Progenitor cell of endocrine pancreas (in vitro differentiated cells): ENCODE measurements around the gene CORO6. TPM values are rescaled to one million over a fixed set of nuclear protein-coding genes. Genes with fewer than 3 reads are reported as not detected.

Experiments used
- DNase-seq: peaks from one replicate; pipeline ENCODE4 v3.0.0; 2021; ENCODE audit warnings: low spot score; ENCODE audit not compliant: unreplicated experiment
- H3K27ac Mint-ChIP-seq: 2 replicates; pipeline ENCODE4 v1.8.0; 2021; ENCODE audit warnings: mild to moderate bottlenecking, moderate library complexity, mixed read lengths
- H3K27me3 Mint-ChIP-seq: 2 replicates; pipeline ENCODE4 v1.8.0; 2021; ENCODE audit warnings: mixed read lengths
- H3K36me3 Mint-ChIP-seq: 2 replicates; pipeline ENCODE4 v1.8.0; 2022; ENCODE audit warnings: mixed read lengths; ENCODE audit not compliant: insufficient read depth
- H3K4me1 Mint-ChIP-seq: 2 replicates; pipeline ENCODE4 v1.8.0; 2021; ENCODE audit warnings: low read depth, mixed read lengths
- H3K4me3 Mint-ChIP-seq: 2 replicates; pipeline ENCODE4 v1.8.0; 2021; ENCODE audit warnings: low read depth, mild to moderate bottlenecking, moderate library complexity, mixed read lengths
- H3K9me3 Mint-ChIP-seq: 2 replicates; pipeline ENCODE4 v1.8.0; 2021; ENCODE audit warnings: low read depth, mixed read lengths
- total RNA-seq: library from RNA; stranded (reverse); gene quantifications from 2 replicates; pipeline ENCODE4 v1.2.1, GENCODE V29; 2021
- TF ChIP-seq, protein P1 (sequence below): fragments of 200-600 bp; sonication (generic); IDR thresholded peaks from one replicate; pipeline ENCODE4 v1.5.0; 2021; ENCODE audit warnings: antibody characterized with exemption, mild to moderate bottlenecking; ENCODE audit not compliant: unreplicated experiment

Gene CORO6
- total RNA-seq, 1 donor from 2014 or later: not detected

DNA sequence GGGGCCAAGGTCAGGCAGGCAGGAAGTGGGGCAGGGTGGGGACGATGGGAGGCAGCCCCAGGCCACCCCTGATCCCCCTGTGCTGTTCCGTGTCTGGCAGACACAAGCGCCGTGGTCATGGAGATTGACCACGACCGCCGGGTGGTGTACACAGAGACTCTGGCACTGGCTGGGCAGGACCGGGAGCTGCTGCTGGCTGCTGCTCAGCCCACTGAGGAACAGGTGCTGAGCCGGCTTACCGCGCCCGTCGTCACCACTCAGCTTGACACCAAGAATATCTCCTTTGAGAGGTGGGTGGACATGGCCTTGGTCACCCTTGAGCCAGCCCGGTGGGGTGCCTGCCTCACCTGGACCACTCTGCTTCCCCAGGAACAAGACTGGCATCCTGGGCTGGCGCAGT lies 13.7 kb downstream of the CORO6 start:
- H3K9me3 Mint-ChIP-seq: no peaks in the 10 kb centered on the region
- no peaks in the 10 kb centered on the region for H3K4me1 Mint-ChIP-seq
- H3K27me3 Mint-ChIP-seq: peaks cover 13% of the 10 kb centered on the region
- no peak for DNase-seq
- no peaks in the 10 kb centered on the region for H3K36me3 Mint-ChIP-seq
- H3K4me3 Mint-ChIP-seq: no peak overlapping the region
- H3K27ac Mint-ChIP-seq: no peak overlapping the region
- TF ChIP-seq, protein P1, sequence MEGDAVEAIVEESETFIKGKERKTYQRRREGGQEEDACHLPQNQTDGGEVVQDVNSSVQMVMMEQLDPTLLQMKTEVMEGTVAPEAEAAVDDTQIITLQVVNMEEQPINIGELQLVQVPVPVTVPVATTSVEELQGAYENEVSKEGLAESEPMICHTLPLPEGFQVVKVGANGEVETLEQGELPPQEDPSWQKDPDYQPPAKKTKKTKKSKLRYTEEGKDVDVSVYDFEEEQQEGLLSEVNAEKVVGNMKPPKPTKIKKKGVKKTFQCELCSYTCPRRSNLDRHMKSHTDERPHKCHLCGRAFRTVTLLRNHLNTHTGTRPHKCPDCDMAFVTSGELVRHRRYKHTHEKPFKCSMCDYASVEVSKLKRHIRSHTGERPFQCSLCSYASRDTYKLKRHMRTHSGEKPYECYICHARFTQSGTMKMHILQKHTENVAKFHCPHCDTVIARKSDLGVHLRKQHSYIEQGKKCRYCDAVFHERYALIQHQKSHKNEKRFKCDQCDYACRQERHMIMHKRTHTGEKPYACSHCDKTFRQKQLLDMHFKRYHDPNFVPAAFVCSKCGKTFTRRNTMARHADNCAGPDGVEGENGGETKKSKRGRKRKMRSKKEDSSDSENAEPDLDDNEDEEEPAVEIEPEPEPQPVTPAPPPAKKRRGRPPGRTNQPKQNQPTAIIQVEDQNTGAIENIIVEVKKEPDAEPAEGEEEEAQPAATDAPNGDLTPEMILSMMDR: no peak

DNA sequence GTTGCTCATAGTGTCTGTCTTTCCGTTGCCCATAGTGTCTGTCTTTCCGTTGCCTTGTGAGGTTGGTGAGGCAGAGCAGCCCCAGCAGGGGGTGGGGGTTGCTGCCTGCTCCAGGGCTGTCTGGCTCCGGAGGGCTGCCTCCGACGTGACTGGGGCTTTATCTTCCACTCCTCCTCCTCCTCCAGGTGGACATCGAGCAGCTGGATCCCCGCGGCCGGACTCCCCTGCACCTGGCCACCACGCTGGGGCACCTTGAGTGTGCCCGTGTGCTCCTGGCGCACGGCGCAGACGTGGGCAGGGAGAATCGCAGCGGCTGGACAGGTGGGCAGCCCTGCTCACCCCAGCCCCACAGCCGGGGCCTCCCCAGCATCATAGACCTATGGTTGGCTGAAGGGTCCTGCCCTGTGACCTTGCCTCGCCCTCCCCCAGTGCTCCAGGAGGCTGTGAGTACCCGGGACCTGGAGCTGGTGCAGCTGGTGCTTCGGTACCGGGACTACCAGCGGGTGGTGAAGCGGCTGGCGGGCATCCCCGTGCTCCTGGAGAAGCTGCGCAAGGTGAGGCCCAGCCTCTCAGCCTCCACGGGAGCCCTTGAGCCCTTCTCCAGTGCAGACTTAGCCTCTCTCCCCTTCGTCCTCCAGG lies 15.0 kb downstream of the CORO6 start:
- Mint-ChIP-seq H3K4me3 (no peak overlapping the region), H3K9me3 (no peaks in the 10 kb centered on the region), H3K27ac (no peak overlapping the region), H3K4me1 (no peaks in the 10 kb centered on the region), H3K27me3 (peaks cover 9% of the 10 kb centered on the region), H3K36me3 (no peaks in the 10 kb centered on the region)
- no peak for DNase-seq
- TF ChIP-seq, protein P1: no peak

DNA sequence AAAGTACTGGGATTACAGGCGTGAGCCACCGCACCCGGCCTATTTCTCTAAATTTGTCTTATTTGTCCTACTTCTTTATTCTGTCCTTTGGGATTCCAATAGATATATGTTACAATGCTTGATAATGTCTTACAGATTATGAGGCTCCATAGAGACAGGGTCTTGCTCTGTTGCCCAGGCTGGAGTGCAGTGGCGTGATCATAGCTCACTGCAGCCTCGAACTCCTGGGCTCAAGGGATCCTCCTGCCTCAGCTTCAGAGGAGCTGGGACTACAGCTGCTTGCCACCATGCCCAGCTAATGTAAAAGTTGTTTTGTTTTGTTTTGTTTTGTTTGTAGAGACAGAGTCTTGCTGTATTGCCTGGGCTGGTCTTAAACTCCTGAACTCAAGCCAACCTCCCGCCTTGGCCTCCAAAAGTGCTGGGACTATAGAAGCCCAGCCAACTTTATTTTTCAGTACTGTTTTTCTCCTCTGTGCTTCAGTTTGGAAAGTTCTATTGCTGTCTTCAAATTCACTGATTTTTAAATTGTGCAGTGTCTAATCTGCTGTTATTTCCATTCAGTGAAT lies 19.5 kb downstream of the CORO6 start:
- Mint-ChIP-seq H3K27ac (no peak overlapping the region), H3K36me3 (no peaks in the 10 kb centered on the region), H3K4me1 (no peaks in the 10 kb centered on the region), H3K9me3 (no peaks in the 10 kb centered on the region), H3K4me3 (no peak overlapping the region), H3K27me3 (peaks cover 7% of the 10 kb centered on the region)
- TF ChIP-seq, protein P1: no peak
- no peak for DNase-seq

DNA sequence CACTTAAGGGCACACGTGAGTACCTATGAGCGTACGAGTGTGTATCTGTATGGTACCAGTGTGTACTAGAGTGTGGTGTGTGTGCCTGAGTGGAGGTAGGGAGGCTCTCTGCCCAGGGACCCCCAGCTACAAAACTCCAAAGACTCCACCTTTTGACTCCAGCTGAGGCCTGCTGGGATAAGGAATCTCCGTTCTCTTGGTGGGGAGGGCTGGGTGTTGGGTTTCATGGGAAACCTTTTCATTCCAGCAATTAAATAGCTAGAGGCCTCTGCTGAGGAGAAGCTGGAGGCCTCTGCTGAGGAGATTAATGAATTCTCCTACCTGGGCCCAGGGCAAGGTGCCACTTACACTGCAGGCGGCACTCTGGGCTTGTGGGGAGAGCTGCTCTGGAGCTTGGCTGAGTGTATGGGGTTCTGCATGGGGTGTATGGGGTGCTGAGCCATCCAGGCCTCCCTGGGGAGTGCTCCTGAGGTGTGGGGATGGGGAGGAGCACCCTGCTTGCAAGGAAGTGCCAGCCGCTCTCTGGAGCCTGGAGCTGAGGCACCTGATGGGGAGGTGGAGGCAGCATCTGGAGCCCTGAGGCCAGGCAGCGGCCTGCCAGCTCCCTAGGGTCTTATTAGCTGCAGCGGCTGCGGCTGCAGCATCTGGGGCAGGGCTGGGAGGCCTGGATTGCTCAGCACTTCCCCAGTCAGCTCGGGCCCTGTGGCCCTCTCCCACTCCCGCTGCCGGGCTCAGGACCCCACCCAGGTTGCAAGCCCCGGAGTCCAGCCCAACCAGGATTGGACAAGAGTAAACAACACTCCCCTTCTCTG lies 25.1 kb downstream of the CORO6 start:
- no peak for DNase-seq
- no peaks in the 10 kb centered on the region for H3K36me3 Mint-ChIP-seq

DNA sequence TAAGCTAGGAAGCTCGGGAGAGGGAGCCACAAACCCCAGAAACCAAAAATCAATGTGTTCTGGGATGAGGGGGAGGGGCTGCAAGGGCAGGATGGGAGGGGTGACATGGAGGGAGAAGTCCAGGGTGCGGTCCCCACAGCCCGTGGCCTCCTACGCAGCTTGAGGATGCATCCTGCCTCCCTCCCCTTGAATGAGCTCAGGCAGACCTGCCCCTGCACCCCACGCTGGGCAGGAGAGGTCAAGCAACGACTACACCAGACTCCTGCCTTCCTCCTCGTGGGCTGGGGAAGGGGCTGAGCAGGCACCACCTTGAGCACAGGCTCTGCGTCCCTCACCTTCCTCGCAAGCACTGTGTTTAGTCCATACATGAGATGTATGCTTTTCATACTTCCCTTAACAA lies 25.9 kb downstream of the CORO6 start:
- DNase-seq: no peak
- H3K9me3 Mint-ChIP-seq: no peaks in the 10 kb centered on the region
- no peak overlapping the region for H3K4me3 Mint-ChIP-seq
- no peaks in the 10 kb centered on the region for H3K36me3 Mint-ChIP-seq
- H3K4me1 Mint-ChIP-seq: peaks cover 7% of the 10 kb centered on the region
- no peak overlapping the region for H3K27ac Mint-ChIP-seq
- peaks cover 7% of the 10 kb centered on the region for H3K27me3 Mint-ChIP-seq
- TF ChIP-seq, protein P1: no peak

More for the DNA sequence above, 25.1 kb downstream of the CORO6 start:
- Mint-ChIP-seq H3K9me3 (no peaks in the 10 kb centered on the region), H3K4me1 (peaks cover 6% of the 10 kb centered on the region), H3K27me3 (peaks cover 7% of the 10 kb centered on the region), H3K27ac (no peak overlapping the region), H3K4me3 (no peak overlapping the region)
- TF ChIP-seq, protein P1: no peak
